ENCODE data around the gene ATP6V0C. TPM values are rescaled to one million over a fixed set of nuclear protein-coding genes. Genes with fewer than 3 reads are reported as not detected.
A peak's percentile ranks its signal among the peaks of the same experiment; 100 is the strongest.

ATP6V0C gene
- total RNA-seq, 6 experiments from 2014 or later = 71.5 to 100 (median 79.4) TPM

DNA sequence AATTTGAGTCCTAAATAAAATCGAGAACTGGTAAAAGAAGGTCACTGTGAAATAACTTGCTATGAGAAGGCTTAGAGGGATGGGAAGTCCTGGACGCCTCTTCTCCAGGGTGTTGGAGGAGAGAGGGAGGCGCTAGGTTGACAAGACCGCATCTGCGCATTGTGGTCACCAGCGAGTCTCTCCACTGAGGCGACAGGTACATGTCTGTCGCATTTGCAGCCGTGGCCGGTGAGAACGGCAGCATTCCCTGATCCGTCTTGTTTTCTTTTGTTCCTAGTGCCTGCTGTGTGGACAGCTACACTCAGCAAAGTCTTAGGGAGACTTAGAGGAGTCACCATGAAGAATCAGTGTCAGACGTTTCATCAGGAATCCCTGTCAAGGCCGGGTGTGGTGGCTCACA lies 8.1 kb upstream of the ATP6V0C start:
- Histone ChIP-seq H3K27me3 (no peaks in the 10 kb centered on the region), H3K36me3 (no peaks in the 10 kb centered on the region), H3K4me3 (no peak overlapping the region), H3K9me3 (no peaks in the 10 kb centered on the region), H3K4me1 (peaks cover 0 to 18% (median 9%) of the 10 kb centered on the region in 4 donors), H3K27ac (no peak overlapping the region)
- intact Hi-C loops (cut with DNase I) = loop anchor here (10.0 kb wide), 1 partner anchor 311 kb away; the partner anchor contains the start of gene CASKIN1 (in 2 of the 2)
- no peak for ATAC-seq
- 91% methylated on average over 8 of the region's 14 CpGs for WGBS (ENCODE audit: insufficient coverage, low coverage, low lambda C conversion rate, missing lambda C conversion rate)
- DNase-seq = no peak
- TF ChIP-seq, protein P1, sequence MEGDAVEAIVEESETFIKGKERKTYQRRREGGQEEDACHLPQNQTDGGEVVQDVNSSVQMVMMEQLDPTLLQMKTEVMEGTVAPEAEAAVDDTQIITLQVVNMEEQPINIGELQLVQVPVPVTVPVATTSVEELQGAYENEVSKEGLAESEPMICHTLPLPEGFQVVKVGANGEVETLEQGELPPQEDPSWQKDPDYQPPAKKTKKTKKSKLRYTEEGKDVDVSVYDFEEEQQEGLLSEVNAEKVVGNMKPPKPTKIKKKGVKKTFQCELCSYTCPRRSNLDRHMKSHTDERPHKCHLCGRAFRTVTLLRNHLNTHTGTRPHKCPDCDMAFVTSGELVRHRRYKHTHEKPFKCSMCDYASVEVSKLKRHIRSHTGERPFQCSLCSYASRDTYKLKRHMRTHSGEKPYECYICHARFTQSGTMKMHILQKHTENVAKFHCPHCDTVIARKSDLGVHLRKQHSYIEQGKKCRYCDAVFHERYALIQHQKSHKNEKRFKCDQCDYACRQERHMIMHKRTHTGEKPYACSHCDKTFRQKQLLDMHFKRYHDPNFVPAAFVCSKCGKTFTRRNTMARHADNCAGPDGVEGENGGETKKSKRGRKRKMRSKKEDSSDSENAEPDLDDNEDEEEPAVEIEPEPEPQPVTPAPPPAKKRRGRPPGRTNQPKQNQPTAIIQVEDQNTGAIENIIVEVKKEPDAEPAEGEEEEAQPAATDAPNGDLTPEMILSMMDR (IDR thresholded peaks at IDR 0.05) = no peak
- no peak for TF ChIP-seq POLR2A (IDR thresholded peaks at IDR 0.05)

DNA sequence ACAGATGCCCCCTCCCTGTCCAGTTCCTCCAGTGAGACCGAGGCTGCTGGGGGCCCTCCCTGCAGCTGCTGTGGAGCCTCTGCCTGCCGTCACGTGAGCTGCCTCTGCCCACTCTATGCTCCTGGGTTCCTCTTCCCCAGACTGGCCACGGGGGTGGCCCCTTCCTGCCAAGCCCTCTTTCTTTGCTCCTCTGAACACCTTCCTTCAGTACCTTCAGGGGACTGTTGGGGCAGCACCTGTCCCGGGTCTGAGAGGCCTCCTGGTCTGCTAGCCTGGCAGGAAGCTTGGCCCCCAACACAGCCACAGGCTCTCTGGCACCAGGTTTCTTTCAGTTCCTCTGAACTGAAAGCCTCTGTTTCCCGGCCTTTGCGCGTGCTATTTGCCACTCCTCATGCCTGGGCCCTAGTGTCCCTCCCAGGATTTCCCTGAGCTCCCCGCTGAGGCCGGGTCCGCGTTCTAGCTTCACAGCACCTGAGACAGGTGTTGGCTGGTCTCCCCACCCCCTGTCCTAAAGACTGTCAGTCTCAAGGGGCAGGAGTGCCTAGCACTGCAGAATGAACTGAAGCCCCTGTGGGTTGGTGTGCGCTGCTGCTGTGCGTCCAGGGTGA lies 6.6 kb upstream of the ATP6V0C start:
- H3K27me3 ChIP-seq = no peaks in the 10 kb centered on the region
- ATAC-seq (peak; percentile 9 to 52 (median 43)), DNase-seq (peak; percentile 51 to 70 (median 56))
- peaks cover 0 to 17% (median 6%) of the 10 kb centered on the region in 4 donors for H3K4me1 ChIP-seq
- no peaks in the 10 kb centered on the region for H3K36me3 ChIP-seq
- TF ChIP-seq, protein P1 (IDR thresholded peaks at IDR 0.05) = no peak
- no peak for TF ChIP-seq POLR2A (IDR thresholded peaks at IDR 0.05)
- peak overlapping the region in 2 of 3 donors; percentile 57 to 63 for H3K27ac ChIP-seq
- H3K4me3 ChIP-seq = no peak overlapping the region
- intact Hi-C loops (cut with DNase I) = loop anchor here (10.0 kb wide), 1 partner anchor 312 kb away; the partner anchor contains the start of gene CASKIN1 (in 2 of the 2)
- WGBS (ENCODE audit: insufficient coverage, low coverage, low lambda C conversion rate, missing lambda C conversion rate) = 45% methylated on average over 2 of the region's 14 CpGs
- no peaks in the 10 kb centered on the region for H3K9me3 ChIP-seq

DNA sequence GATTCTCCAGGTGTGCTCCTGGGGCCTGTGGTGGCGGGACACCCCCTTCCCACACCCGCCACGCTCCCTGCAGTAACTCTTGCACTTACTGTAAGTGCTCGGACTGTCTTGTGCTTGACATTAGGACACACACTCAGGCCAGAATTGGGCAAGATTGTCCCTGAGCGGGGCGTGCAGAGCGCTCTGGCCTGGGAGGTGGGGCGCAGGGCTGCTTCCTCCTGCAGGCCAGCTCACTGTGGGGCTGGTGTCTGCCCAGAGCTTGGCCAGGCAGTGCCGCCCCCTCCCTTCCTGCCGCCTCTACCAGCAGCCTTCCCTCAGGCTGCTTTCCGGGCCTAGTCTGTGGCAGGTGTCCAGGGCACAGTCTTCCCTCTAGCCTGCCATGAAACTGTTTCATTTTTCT lies 6.1 kb upstream of the ATP6V0C start:
- TF ChIP-seq, protein P1 (IDR thresholded peaks at IDR 0.05) = no peak
- peak; percentile 6 for TF ChIP-seq POLR2A (IDR thresholded peaks at IDR 0.05)

GRCh38 chr16:2508722-2509400 lies 4.9 kb upstream of the ATP6V0C start:
- DNase-seq = no peak

More for the DNA sequence above, 6.1 kb upstream of the ATP6V0C start:
- Histone ChIP-seq H3K27ac (peak overlapping the region in 2 of 3 donors; percentile 57 to 63), H3K4me3 (no peak overlapping the region), H3K9me3 (no peaks in the 10 kb centered on the region), H3K27me3 (no peaks in the 10 kb centered on the region), H3K36me3 (no peaks in the 10 kb centered on the region), H3K4me1 (peaks cover 0 to 14% (median 5%) of the 10 kb centered on the region in 4 donors)
- WGBS (ENCODE audit: insufficient coverage, low coverage, low lambda C conversion rate, missing lambda C conversion rate) = 61% methylated on average over 5 of the region's 11 CpGs
- intact Hi-C loops (cut with DNase I) = loop anchor here (10.0 kb wide), 1 partner anchor 313 kb away; the partner anchor contains the start of gene CASKIN1 (in 2 of the 2)
- DNase-seq (peak in 2 of 3 donors; percentile 59 to 76), ATAC-seq (peak; percentile 51 to 76 (median 60))

More at GRCh38 chr16:2508722-2509400, 4.9 kb upstream of the ATP6V0C start:
- Histone ChIP-seq H3K9me3 (no peaks in the 10 kb centered on the region), H3K27ac (no peak overlapping the region), H3K27me3 (no peaks in the 10 kb centered on the region), H3K36me3 (no peaks in the 10 kb centered on the region), H3K4me1 (peaks cover 0 to 2% (median 0%) of the 10 kb centered on the region in 4 donors), H3K4me3 (no peak overlapping the region)
- TF ChIP-seq, protein P1 (IDR thresholded peaks at IDR 0.05) = no peak
- no peak for TF ChIP-seq POLR2A (IDR thresholded peaks at IDR 0.05)
- 83% methylated on average over 3 of the region's 18 CpGs for WGBS (ENCODE audit: insufficient coverage, low coverage, low lambda C conversion rate, missing lambda C conversion rate)
- intact Hi-C loops (cut with DNase I) = loop anchor here (10.0 kb wide), 1 partner anchor 314 kb away; the partner anchor contains the start of gene CASKIN1 (in 2 of the 2)
- ATAC-seq = no peak
